Measurements from ENCODE around the gene INSIG2. TPM values are rescaled to one million over a fixed set of nuclear protein-coding genes. Genes with fewer than 3 reads are reported as not detected.

INSIG2 gene
- total and polyA plus RNA-seq, 4 donors, result 16.4 to 40.6 (median 22.9) TPM

DNA sequence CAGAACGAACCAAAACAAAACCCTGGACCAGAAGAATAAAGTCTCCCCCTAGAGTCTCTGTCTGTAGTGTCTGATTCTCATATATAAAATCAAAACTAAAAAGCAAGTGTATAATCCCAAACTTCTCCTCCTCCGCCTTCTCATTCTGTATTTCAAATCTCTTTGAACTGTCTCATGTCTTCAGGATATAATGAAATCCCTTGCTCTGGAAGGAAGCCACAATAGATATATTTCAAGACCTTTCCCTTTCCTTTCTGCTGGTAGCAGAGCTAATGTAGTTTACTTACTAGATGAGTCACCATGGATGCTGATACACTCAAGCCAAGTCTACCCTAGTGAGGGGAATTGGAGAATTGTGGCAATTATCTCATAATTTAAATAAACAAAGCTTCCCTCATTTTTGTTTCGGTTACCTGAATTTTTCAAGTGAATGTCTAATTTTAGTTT, 40.9 kb upstream of the INSIG2 start:
- H3K4me1 ChIP-seq (ENCODE audit: control insufficient read depth in 5 of 5, insufficient read depth in 5 of 5, low read length in 5 of 5), result peaks cover 0 to 16% (median 0%) of the 10 kb centered on the region in 5 donors
- H3K9ac ChIP-seq (ENCODE audit: insufficient read depth in 1 of 2, low read length in 2 of 2), result no peak overlapping the region
- H3K4me3 ChIP-seq, result no peak overlapping the region
- DNase-seq, result no peak
- whole genome bisulfite sequencing, 2 donors, result 61 to 62% methylated on average over 3 of the region's 3 CpGs
- no peak overlapping the region for H3K27ac ChIP-seq (ENCODE audit: low read depth in 1 of 2, low read length in 1 of 2)
- H3K9me3 ChIP-seq (ENCODE audit: control insufficient read depth in 4 of 4, insufficient read depth in 3 of 4, low read length in 3 of 4), result no peaks in the 10 kb centered on the region
- peaks cover 0 to 28% (median 23%) of the 10 kb centered on the region in 3 donors for H3K27me3 ChIP-seq (ENCODE audit: control insufficient read depth in 3 of 3, insufficient read depth in 3 of 3, low read length in 2 of 3)
- peak; percentile 69 for ATAC-seq (ENCODE audit: insufficient read depth, low FRiP score)
- TF ChIP-seq, protein P1, sequence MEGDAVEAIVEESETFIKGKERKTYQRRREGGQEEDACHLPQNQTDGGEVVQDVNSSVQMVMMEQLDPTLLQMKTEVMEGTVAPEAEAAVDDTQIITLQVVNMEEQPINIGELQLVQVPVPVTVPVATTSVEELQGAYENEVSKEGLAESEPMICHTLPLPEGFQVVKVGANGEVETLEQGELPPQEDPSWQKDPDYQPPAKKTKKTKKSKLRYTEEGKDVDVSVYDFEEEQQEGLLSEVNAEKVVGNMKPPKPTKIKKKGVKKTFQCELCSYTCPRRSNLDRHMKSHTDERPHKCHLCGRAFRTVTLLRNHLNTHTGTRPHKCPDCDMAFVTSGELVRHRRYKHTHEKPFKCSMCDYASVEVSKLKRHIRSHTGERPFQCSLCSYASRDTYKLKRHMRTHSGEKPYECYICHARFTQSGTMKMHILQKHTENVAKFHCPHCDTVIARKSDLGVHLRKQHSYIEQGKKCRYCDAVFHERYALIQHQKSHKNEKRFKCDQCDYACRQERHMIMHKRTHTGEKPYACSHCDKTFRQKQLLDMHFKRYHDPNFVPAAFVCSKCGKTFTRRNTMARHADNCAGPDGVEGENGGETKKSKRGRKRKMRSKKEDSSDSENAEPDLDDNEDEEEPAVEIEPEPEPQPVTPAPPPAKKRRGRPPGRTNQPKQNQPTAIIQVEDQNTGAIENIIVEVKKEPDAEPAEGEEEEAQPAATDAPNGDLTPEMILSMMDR (IDR thresholded peaks at IDR 0.05; ENCODE audit: control extremely low read depth, extremely low read depth), result no peak
- no peaks in the 10 kb centered on the region for H3K36me3 ChIP-seq (ENCODE audit: control insufficient read depth in 4 of 4, insufficient read depth in 4 of 4, low read length in 4 of 4)

DNA sequence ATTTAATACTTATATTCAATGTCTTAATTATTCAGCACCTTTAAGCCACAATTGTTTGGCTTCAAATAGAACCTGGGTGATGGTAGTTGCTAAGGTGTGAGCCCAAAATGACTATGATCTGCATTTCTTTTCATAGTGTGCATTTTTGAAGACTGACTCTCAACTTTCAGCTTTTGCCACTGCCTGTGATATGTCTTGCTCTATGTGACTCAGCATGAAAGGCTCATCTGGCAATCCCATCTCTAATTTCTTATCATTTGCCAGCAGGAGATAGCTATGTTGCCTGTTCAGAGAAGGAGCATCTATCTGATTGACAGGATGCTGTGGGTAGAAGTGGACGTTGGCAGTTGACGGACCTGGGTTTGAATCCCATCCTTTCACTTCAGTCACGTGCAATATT, 39.9 kb upstream of the INSIG2 start:
- TF ChIP-seq, protein P1 (IDR thresholded peaks at IDR 0.05; ENCODE audit: control extremely low read depth, extremely low read depth), result no peak
- no peaks in the 10 kb centered on the region for H3K9me3 ChIP-seq (ENCODE audit: control insufficient read depth in 4 of 4, insufficient read depth in 3 of 4, low read length in 3 of 4)
- H3K9ac ChIP-seq (ENCODE audit: insufficient read depth in 1 of 2, low read length in 2 of 2), result peak overlapping the region in 1 of 2 donors; percentile 11
- H3K4me1 ChIP-seq (ENCODE audit: control insufficient read depth in 5 of 5, insufficient read depth in 5 of 5, low read length in 5 of 5), result peaks cover 0 to 16% (median 0%) of the 10 kb centered on the region in 5 donors
- DNase-seq (no peak), ATAC-seq (ENCODE audit: insufficient read depth, low FRiP score) (no peak)
- 79 to 80% methylated on average over 3 of the region's 3 CpGs for WGBS, 2 donors
- no peak overlapping the region for H3K4me3 ChIP-seq
- no peaks in the 10 kb centered on the region for H3K36me3 ChIP-seq (ENCODE audit: control insufficient read depth in 4 of 4, insufficient read depth in 4 of 4, low read length in 4 of 4)
- no peak overlapping the region for H3K27ac ChIP-seq (ENCODE audit: low read depth in 1 of 2, low read length in 1 of 2)
- peaks cover 0 to 35% (median 20%) of the 10 kb centered on the region in 3 donors for H3K27me3 ChIP-seq (ENCODE audit: control insufficient read depth in 3 of 3, insufficient read depth in 3 of 3, low read length in 2 of 3)

DNA sequence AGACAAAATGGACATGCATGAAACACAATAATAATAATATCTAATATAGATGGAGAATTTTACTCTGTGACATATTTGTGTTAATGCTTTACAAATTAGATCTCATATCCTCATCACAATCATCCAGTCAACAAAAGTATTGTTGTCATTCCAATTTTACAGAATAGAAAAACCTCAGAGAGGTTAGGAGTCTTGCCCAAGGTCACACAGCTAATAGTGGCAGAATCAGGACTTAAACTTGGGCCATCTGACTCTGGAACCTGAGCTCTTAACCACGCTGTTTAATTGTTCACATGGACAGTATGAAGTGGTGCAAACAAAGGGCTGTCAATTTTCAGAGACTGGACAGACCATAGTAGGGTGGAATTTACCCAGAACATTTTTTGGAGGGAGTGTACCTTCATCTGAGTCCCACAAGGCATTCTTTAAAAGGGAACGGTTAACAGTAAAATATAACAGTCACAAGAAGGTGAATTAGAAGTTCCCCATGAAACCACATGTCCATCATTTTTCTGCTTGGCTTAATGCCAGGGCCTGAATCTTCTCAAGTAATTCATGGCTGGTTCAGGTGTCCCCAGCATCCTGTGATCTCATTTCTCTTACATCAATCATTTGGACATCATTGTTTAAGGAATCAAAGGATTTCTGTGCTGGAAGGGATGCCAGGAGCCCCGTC, 39.0 kb upstream of the INSIG2 start:
- H3K4me1 ChIP-seq (ENCODE audit: control insufficient read depth in 5 of 5, insufficient read depth in 5 of 5, low read length in 5 of 5), result peaks cover 0 to 16% (median 0%) of the 10 kb centered on the region in 5 donors
- H3K4me3 ChIP-seq, result no peak overlapping the region
- no peak overlapping the region for H3K9ac ChIP-seq (ENCODE audit: insufficient read depth in 1 of 2, low read length in 2 of 2)
- TF ChIP-seq, protein P1 (IDR thresholded peaks at IDR 0.05; ENCODE audit: control extremely low read depth, extremely low read depth), result no peak
- peaks cover 0 to 39% (median 20%) of the 10 kb centered on the region in 3 donors for H3K27me3 ChIP-seq (ENCODE audit: control insufficient read depth in 3 of 3, insufficient read depth in 3 of 3, low read length in 2 of 3)
- ATAC-seq (ENCODE audit: insufficient read depth, low FRiP score) (no peak), DNase-seq (no peak)
- 56 to 60% methylated on average over 3 of the region's 3 CpGs for WGBS, 2 donors
- no peak overlapping the region for H3K27ac ChIP-seq (ENCODE audit: low read depth in 1 of 2, low read length in 1 of 2)
- H3K9me3 ChIP-seq (ENCODE audit: control insufficient read depth in 4 of 4, insufficient read depth in 3 of 4, low read length in 3 of 4), result no peaks in the 10 kb centered on the region
- H3K36me3 ChIP-seq (ENCODE audit: control insufficient read depth in 4 of 4, insufficient read depth in 4 of 4, low read length in 4 of 4), result no peaks in the 10 kb centered on the region

DNA sequence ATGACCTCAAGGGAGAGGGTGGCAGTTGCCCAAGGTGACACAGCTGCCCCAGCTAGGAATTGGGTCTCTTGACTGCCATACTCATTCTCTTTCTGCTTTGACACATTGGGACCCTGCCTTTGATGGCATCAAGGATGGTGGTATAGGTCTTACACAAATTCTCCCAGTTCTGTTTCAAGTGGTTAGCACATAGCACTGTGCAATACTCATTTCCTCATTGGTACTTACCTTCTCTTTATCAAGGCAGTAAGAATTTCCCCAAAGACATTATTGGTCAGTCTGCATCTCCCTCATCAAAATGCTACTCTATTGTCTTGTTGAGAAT, 38.5 kb upstream of the INSIG2 start:
- H3K4me3 ChIP-seq, result no peak overlapping the region
- peaks cover 0 to 41% (median 15%) of the 10 kb centered on the region in 3 donors for H3K27me3 ChIP-seq (ENCODE audit: control insufficient read depth in 3 of 3, insufficient read depth in 3 of 3, low read length in 2 of 3)
- ATAC-seq (ENCODE audit: insufficient read depth, low FRiP score) (no peak), DNase-seq (no peak)
- TF ChIP-seq, protein P1 (IDR thresholded peaks at IDR 0.05; ENCODE audit: control extremely low read depth, extremely low read depth), result no peak
- no peaks in the 10 kb centered on the region for H3K9me3 ChIP-seq (ENCODE audit: control insufficient read depth in 4 of 4, insufficient read depth in 3 of 4, low read length in 3 of 4)
- no peak overlapping the region for H3K9ac ChIP-seq (ENCODE audit: insufficient read depth in 1 of 2, low read length in 2 of 2)
- H3K4me1 ChIP-seq (ENCODE audit: control insufficient read depth in 5 of 5, insufficient read depth in 5 of 5, low read length in 5 of 5), result peaks cover 0 to 16% (median 0%) of the 10 kb centered on the region in 5 donors
- H3K36me3 ChIP-seq (ENCODE audit: control insufficient read depth in 4 of 4, insufficient read depth in 4 of 4, low read length in 4 of 4), result no peaks in the 10 kb centered on the region
- no peak overlapping the region for H3K27ac ChIP-seq (ENCODE audit: low read depth in 1 of 2, low read length in 1 of 2)
